ENCODE measurements around the gene SPOCK1.

The SPOCK1 gene

GRCh38 chr5:137328463-137328862 is 170.7 kb downstream of the SPOCK1 start:
- DNase-seq (ENCODE audit: low spot score), result no peak

- DNase-seq (ENCODE audit: low spot score), result no peak
Observed at GRCh38 chr5:137325721-137326120, 173.4 kb downstream of the SPOCK1 start.

- DNase-seq (ENCODE audit: low spot score), result peak; percentile 79
Observed at GRCh38 chr5:137320056-137321045, 178.8 kb downstream of the SPOCK1 start.

GRCh38 chr5:137318027-137318426 is 181.1 kb downstream of the SPOCK1 start:
- DNase-seq (ENCODE audit: low spot score), result no peak

- DNase-seq (ENCODE audit: low spot score), result no peak
Observed at GRCh38 chr5:137316346-137316736, 182.8 kb downstream of the SPOCK1 start.

- DNase-seq (ENCODE audit: low spot score), result no peak
Observed at GRCh38 chr5:137315534-137316345, 183.4 kb downstream of the SPOCK1 start.

GRCh38 chr5:137315109-137315508 is 184.0 kb downstream of the SPOCK1 start:
- no peak for DNase-seq (ENCODE audit: low spot score)

- DNase-seq (ENCODE audit: low spot score), result no peak
Observed at GRCh38 chr5:137313526-137314175, 185.5 kb downstream of the SPOCK1 start.

GRCh38 chr5:137312011-137312410 is 187.1 kb downstream of the SPOCK1 start:
- DNase-seq (ENCODE audit: low spot score), result no peak

- no peak for DNase-seq (ENCODE audit: low spot score)
Observed at GRCh38 chr5:137310051-137310730, 188.9 kb downstream of the SPOCK1 start.

GRCh38 chr5:137309290-137309689 is 189.8 kb downstream of the SPOCK1 start:
- no peak for DNase-seq (ENCODE audit: low spot score)

GRCh38 chr5:137308311-137308710 is 190.8 kb downstream of the SPOCK1 start:
- no peak for DNase-seq (ENCODE audit: low spot score)

- DNase-seq (ENCODE audit: low spot score), result no peak
Observed at GRCh38 chr5:137306903-137307302, 192.2 kb downstream of the SPOCK1 start.

- no peak for DNase-seq (ENCODE audit: low spot score)
Observed at GRCh38 chr5:137305971-137306602, 193.0 kb downstream of the SPOCK1 start.

GRCh38 chr5:137304226-137304874 is 194.8 kb downstream of the SPOCK1 start:
- DNase-seq (ENCODE audit: low spot score), result no peak

- no peak for DNase-seq (ENCODE audit: low spot score)
Observed at GRCh38 chr5:137303509-137303908, 195.6 kb downstream of the SPOCK1 start.

GRCh38 chr5:137300411-137301240 is 198.5 kb downstream of the SPOCK1 start:
- no peak for DNase-seq (ENCODE audit: low spot score)

- DNase-seq (ENCODE audit: low spot score), result no peak
Observed at GRCh38 chr5:137296213-137296781, 202.8 kb downstream of the SPOCK1 start.

- DNase-seq (ENCODE audit: low spot score), result no peak
Observed at GRCh38 chr5:137294604-137295003, 204.5 kb downstream of the SPOCK1 start.
